ENCODE results near the gene ATP9B. TPM values are rescaled to one million over a fixed set of nuclear protein-coding genes. Genes with fewer than 3 reads are reported as not detected.

The ATP9B gene
- total and polyA plus RNA-seq, 10 of the 15 experiments (the other 5 are each of a cell fraction or from before 2014, with no cell fraction given): 0.74 to 20.7 (median 12.9) TPM

DNA sequence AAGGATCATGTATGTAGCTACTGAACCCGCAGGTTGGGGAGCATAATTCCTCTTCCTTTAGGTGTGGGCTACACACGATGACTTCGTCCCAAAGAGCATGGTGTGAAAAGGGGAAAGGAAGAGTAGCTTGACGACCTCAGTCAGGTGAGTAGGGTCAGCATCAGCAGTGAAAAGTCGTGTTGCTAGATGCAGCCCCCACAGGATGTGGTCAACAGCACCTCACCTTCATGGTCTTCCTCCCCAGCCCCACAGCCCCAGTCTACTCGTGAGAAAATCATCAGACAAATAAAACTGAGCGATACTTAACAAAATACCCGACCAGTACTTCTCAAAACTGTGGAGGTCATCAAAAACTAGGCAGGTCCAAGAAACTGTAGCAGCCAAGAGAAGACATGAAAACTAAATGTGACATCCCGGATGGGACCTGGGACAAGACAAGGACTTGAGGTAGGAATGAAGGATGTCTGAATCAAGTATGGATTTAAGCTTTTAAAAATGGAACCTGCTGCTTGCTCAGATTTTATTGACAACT, 249.0 kb downstream of the ATP9B start:
- Histone ChIP-seq H3K4me1 (ENCODE audit: control insufficient read depth, insufficient read depth, low read length) (no peaks in the 10 kb centered on the region; the same call in 1 of the 2 replicates), H4K20me1 (ENCODE audit: control insufficient read depth, insufficient read depth) (no peaks in the 10 kb centered on the region), H3K9ac (ENCODE audit: control insufficient read depth, insufficient read depth, low read length) (no peak overlapping the region), H3K4me3 (no peak overlapping the region), H2AFZ (ENCODE audit: control insufficient read depth, low read depth, low read length) (no peak overlapping the region), H3K27me3 (replicated peaks in 1 of 2; ENCODE audit: control insufficient read depth in 2 of 2, insufficient read depth in 2 of 2, low read length in 1 of 2) (no peaks in the 10 kb centered on the region), H3K27ac (ENCODE audit: control insufficient read depth, insufficient read depth) (no peak overlapping the region), H3K4me2 (ENCODE audit: control insufficient read depth, insufficient read depth) (no peak overlapping the region), H3K9me3 (replicated peaks; ENCODE audit: control insufficient read depth, insufficient read depth, low read length) (no peaks in the 10 kb centered on the region), H3K36me3 (ENCODE audit: control insufficient read depth in 2 of 2, insufficient read depth in 2 of 2, low read length in 1 of 2) (no peaks in the 10 kb centered on the region; a peak in 2 of 4 replicates), H3K79me2 (ENCODE audit: control insufficient read depth, insufficient read depth, low read length) (no peaks in the 10 kb centered on the region)
- BruUV-seq (replicated peaks): no TSS peak
- in situ Hi-C loops (cut with MboI) (no loop called here), intact Hi-C loops (cut with micrococcal nuclease; ENCODE audit: unreplicated experiment) (no loop called here)
- no peak for DNase-seq (ENCODE audit: low read depth, low spot score)
- ATAC-seq: no peak
- ChIA-PET POLR2A (no interaction called here), SMC1A (ENCODE audit: uncharacterized antibody, unreplicated experiment) (no interaction called here), CTCF (interaction anchor here (0.5 kb wide), 1 partner anchor 46 kb away, joined by 3 read pairs; no protein-coding TSS in a partner anchor), RAD21 (ENCODE audit: unreplicated experiment) (no interaction called here)
- TF ChIP-seq, protein P1, sequence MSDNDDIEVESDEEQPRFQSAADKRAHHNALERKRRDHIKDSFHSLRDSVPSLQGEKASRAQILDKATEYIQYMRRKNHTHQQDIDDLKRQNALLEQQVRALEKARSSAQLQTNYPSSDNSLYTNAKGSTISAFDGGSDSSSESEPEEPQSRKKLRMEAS (IDR thresholded peaks at IDR 0.05; ENCODE audit: low read depth, low read length): no peak
- TF ChIP-seq CBX5 (IDR thresholded peaks at IDR 0.05; ENCODE audit: low read depth) (no peak), SMARCA5 (IDR thresholded peaks at IDR 0.05) (no peak), MXI1 (IDR thresholded peaks at IDR 0.05; ENCODE audit: low read depth, low read length) (no peak), NFIC (IDR thresholded peaks at IDR 0.05; ENCODE audit: low read depth, low read length) (no peak)
- 70% methylated on average over 9 of the region's 9 CpGs for WGBS (ENCODE audit: insufficient coverage, insufficient replicate concordance, low lambda C conversion rate, missing lambda C conversion rate)
- no peak for FAIRE-seq

DNA sequence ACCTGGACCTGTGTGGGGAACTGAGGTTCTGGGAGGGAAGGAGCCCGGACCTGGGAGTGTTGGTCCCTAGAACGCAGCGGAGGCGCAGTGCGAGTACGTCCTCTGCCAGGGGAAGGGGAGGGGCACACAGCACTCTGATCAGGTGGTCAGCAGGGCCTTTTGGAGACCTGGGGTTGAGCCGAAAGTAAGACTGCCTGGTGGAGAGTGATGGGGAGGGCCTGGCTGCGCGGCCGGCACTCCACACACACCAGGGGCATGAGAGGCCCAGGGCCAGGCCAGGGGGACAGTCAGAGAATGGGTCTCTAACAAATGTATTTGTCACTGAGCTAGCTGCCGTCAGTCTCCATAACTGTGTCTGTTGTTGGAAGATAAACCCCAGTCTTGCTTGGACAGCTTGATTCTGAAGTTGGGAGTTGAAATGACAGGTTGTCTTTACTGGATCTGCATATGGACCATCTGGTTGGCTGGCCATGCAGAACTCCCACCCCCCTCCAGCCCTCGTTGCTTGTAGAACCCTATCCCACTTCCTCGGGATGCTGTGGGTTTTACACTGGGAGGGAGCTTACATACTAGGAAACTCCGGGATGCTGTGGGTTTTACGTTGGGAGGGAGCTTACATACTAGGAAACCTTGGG, 251.1 kb downstream of the ATP9B start:
- Histone ChIP-seq H3K4me1 (ENCODE audit: control insufficient read depth, insufficient read depth, low read length) (no peaks in the 10 kb centered on the region; the same call in 1 of the 2 replicates), H3K27me3 (replicated peaks in 1 of 2; ENCODE audit: control insufficient read depth in 2 of 2, insufficient read depth in 2 of 2, low read length in 1 of 2) (no peaks in the 10 kb centered on the region), H3K4me2 (ENCODE audit: control insufficient read depth, insufficient read depth) (no peak overlapping the region), H4K20me1 (ENCODE audit: control insufficient read depth, insufficient read depth) (no peaks in the 10 kb centered on the region), H3K9me3 (replicated peaks; ENCODE audit: control insufficient read depth, insufficient read depth, low read length) (no peaks in the 10 kb centered on the region), H3K79me2 (ENCODE audit: control insufficient read depth, insufficient read depth, low read length) (no peaks in the 10 kb centered on the region), H3K36me3 (ENCODE audit: control insufficient read depth in 2 of 2, insufficient read depth in 2 of 2, low read length in 1 of 2) (no peaks in the 10 kb centered on the region; a peak in 2 of 4 replicates), H3K27ac (ENCODE audit: control insufficient read depth, insufficient read depth) (no peak overlapping the region), H3K4me3 (no peak overlapping the region), H3K9ac (ENCODE audit: control insufficient read depth, insufficient read depth, low read length) (no peak overlapping the region), H2AFZ (ENCODE audit: control insufficient read depth, low read depth, low read length) (no peak overlapping the region)
- ChIA-PET RAD21 (ENCODE audit: unreplicated experiment) (no interaction called here), SMC1A (ENCODE audit: uncharacterized antibody, unreplicated experiment) (no interaction called here), CTCF (no interaction called here), POLR2A (no interaction called here)
- in situ Hi-C loops (cut with MboI): no loop called here
- BruUV-seq (replicated peaks): no TSS peak
- TF ChIP-seq, protein P2, sequence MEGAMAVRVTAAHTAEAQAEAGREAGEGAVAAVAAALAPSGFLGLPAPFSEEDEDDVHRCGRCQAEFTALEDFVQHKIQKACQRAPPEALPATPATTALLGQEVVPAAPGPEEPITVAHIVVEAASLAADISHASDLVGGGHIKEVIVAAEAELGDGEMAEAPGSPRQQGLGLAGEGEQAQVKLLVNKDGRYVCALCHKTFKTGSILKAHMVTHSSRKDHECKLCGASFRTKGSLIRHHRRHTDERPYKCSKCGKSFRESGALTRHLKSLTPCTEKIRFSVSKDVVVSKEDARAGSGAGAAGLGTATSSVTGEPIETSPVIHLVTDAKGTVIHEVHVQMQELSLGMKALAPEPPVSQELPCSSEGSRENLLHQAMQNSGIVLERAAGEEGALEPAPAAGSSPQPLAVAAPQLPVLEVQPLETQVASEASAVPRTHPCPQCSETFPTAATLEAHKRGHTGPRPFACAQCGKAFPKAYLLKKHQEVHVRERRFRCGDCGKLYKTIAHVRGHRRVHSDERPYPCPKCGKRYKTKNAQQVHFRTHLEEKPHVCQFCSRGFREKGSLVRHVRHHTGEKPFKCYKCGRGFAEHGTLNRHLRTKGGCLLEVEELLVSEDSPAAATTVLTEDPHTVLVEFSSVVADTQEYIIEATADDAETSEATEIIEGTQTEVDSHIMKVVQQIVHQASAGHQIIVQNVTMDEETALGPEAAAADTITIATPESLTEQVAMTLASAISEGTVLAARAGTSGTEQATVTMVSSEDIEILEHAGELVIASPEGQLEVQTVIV (IDR thresholded peaks at IDR 0.05; ENCODE audit: borderline replicate concordance, partially characterized antibody): no peak
- TF ChIP-seq RAD21 (IDR thresholded peaks at IDR 0.05; ENCODE audit: insufficient read depth, low read depth, low read length) (no peak), SUZ12 (IDR thresholded peaks at IDR 0.05; ENCODE audit: unreplicated experiment) (no peak)
- intact Hi-C loops (cut with micrococcal nuclease; ENCODE audit: unreplicated experiment): no loop called here
- WGBS (ENCODE audit: insufficient coverage, insufficient replicate concordance, low lambda C conversion rate, missing lambda C conversion rate): 90% methylated on average over 15 of the region's 15 CpGs
- FAIRE-seq (no peak), ATAC-seq (no peak), DNase-seq (ENCODE audit: low read depth, low spot score) (no peak)
